Ovary (tissue), 3 donors: Measurements from ENCODE around the gene TMEM150B.

Experiments used
- CTCF ChIP-seq, 3 donors: fragments of 450-650 bp in 2 of 3; fragments of 200-600 bp in 1 of 3; IDR thresholded peaks; one replicate each; pipeline versions ENCODE4 v1.5.1 to v1.8.0; 2016 to 2022; ENCODE audit warnings: antibody characterized with exemption in 3 of 3, mild to moderate bottlenecking in 1 of 3
- POLR2A ChIP-seq: fragments of 450-650 bp; IDR thresholded peaks from one replicate; pipeline ENCODE4 v1.6.1; 2017; ENCODE audit warnings: antibody characterized with exemption, mild to moderate bottlenecking, moderate library complexity
- donor health status: DM: no; HTN: no; CAD: no.

- TF ChIP-seq CTCF (IDR thresholded peaks at IDR 0.05): no peak
- TF ChIP-seq POLR2A: no peak
These were observed 41.4 kb downstream of the TMEM150B start, which contains the start of gene BRSK1 for GRCh38 chr19:55283548-55284377.
